GM21786 (cell line): ENCODE results near the gene PDE2A.

Source experiments
- ATAC-seq: cut with Tn5 transposase; IDR thresholded peaks from one replicate; pipeline ENCODE4 v1.9.1; 2021; ENCODE audit not compliant: unreplicated experiment

PDE2A gene

DNA sequence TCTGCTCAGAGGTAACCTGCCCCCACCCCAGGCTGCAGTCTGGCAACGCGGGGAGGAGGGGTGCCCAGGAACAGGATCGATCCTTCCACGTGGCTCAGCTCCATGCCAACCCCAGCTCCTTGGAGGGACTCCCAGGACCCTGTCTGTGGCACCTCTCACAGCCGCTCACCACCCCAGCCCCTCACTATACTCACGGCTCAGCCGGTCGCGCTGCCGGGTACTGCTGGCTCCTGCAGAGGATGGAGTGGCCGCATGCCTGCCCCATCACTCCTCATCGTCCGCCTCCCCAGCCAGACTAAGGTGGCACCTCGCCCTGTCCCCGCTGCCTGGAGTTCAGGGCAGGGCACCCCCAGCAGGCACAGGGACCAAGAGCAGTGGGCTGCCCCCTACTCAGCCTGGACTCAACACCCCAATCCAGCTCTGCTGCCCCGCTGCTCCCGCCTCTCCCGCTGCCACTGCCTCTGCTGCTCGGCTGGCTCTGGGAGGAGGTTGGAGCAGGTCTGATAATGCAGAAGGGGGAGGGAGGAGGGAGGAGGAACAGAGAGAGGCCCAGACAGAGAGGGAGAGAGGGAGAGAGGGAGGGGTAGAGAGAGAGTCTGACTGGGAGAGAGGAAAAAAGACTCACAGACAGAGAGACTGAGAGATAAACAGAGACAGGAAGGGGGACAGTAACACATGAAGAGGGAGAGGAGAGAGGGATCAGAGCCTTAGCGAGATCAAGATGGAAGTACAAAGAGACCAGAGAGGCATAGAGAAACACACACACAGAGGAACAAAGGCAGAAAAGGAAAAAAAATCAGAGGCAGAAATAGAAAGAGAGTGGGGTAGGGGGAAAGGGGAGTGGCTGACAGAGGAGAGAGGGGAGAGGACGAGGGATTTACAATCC is at the start of gene PDE2A:
PDE2A (minus strand) TSS at position 480 of the 886 bp plus-strand sequence; CDS start at position 265, 215 bp downstream.
- ATAC-seq: no peak

DNA sequence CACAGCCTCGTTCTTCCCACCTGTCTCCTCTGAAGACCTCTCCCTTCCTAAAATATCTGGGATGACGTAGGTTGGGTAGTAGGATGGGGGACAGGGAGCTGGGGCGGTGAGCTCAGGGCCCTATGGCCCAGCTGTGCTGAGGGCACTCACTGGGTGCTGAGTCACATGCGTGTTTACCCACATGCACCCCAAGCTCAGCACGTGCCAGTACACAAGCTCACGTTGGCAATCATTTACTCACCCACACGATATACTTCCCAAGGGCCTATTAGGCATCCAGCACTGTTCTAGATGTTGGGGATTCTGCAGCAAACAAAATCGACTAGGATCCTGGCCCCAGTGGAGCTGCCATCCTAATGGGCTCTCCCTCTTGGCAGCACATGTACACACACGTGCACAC is 49.3 kb upstream of the PDE2A start:
- ATAC-seq: no peak

- peak; percentile 65 for ATAC-seq
These were observed 48.0 kb upstream of the PDE2A start for GRCh38 chr11:72722050-72722748.

- no peak for ATAC-seq
These were observed 47.4 kb upstream of the PDE2A start for GRCh38 chr11:72721689-72722049.

- no peak for ATAC-seq
These were observed 47.1 kb upstream of the PDE2A start for GRCh38 chr11:72721276-72721675.

- no peak for ATAC-seq
These were observed 46.6 kb upstream of the PDE2A start for GRCh38 chr11:72720784-72721183.

GRCh38 chr11:72720047-72720446 is 45.8 kb upstream of the PDE2A start:
- ATAC-seq: no peak

GRCh38 chr11:72719551-72719950 is 45.3 kb upstream of the PDE2A start:
- no peak for ATAC-seq

GRCh38 chr11:72719144-72719543 is 44.9 kb upstream of the PDE2A start:
- ATAC-seq: peak; percentile 48

DNA sequence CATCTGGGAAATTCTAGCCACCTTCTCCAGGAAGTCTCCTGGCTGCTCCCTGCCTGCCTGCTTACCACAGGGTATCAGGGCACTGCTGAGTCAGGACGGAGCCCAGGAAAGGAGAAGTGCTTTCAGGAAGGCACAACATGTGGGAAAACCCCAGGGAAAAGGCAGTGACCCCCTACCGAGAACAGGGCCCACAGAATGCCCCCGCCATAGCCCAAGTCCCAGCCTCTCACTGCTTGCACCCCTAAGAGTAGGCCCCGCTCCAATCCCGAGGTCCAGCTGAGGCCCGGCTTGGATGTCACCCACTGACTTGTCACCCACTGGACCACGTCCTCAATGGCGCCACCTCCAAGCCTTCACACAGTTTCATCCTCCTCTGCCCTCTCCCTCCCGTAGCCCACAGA is 43.9 kb upstream of the PDE2A start:
- no peak for ATAC-seq

- ATAC-seq: no peak
These were observed 42.7 kb upstream of the PDE2A start for GRCh38 chr11:72716788-72717435.

- ATAC-seq: no peak
These were observed 42.1 kb upstream of the PDE2A start for GRCh38 chr11:72716290-72716689.

DNA sequence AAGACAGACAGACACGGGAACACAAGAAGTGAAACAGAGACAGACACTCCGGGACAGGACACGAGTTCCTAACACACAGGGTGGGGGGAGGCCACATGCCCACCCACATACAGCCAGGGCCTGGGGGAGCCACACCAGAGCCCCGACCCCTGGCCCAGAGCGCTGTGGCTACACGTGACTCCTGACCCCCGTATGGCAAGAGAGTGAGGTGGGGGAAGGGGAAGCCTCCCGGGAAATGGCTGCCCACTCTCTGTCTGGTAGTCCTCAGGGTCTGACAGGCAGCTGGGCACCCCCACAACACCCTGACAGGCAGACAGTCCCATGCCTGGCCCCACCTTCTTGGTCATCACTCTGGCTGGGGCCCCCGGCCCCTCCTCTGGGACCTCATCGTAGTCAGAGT is 38.6 kb upstream of the PDE2A start:
- no peak for ATAC-seq

- ATAC-seq: no peak
These were observed 38.0 kb upstream of the PDE2A start for GRCh38 chr11:72712168-72712751.

GRCh38 chr11:72711141-72711540 is 36.9 kb upstream of the PDE2A start:
- ATAC-seq: no peak

GRCh38 chr11:72710278-72710677 is 36.1 kb upstream of the PDE2A start:
- no peak for ATAC-seq

DNA sequence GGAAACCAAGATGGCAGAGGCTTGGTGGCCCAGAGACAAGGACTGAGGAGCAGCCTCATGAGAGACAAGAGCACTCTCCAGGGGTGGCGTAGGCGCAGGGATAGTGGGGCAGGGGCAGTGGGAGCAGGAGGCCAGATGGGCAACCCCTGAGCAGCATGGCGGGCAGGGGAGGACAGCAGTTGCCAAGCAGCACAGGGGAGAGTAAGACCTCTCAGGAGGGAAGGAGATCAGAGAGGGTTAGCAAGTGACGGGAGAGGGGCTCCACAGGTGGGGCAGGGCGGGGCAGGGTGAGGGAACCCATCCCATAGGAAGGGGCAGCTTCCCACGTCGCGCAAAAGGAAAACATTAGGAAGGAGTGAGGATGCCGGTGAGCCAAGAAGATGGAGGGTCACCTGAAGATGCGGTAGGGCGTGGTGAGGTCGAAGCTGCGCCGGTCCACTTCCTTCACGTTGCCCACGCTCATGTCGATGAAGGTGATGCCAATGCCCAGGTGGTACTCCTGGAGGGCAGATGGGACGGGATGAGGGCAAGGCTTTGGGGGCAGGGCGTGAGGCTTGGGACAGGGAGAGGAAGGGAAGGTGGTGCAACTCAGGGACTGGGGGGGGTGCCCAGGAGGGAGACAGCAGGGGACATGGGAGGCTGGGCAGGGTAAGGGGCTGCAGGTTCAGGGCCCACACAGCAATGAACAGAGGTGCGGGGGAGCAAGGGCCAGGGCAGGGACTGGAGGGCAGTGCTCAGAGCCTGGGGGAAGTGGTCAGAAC is 35.4 kb upstream of the PDE2A start:
- no peak for ATAC-seq

DNA sequence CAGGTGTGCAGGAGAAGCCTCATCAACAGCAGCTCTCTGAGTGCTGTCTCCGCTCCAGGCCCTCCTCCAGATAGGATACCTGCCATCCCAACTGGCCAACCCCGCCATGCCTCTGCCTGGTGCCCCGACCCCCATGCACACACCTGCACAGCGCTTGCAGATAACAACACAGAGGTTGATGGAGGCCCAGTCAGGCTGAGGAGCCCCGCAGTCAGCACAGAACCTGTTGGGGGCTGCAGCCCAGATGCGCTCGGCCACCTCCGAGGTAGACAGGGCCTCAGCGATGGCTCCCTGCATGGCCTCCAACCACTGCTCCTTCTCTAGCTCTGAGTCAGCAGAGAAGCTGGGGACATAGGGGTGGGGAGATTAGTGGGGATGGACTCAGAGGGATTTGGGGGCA is 32.8 kb upstream of the PDE2A start:
- no peak for ATAC-seq

GRCh38 chr11:72706579-72706978 is 32.4 kb upstream of the PDE2A start:
- no peak for ATAC-seq

GRCh38 chr11:72705442-72706365 is 31.5 kb upstream of the PDE2A start:
- ATAC-seq: no peak
